HCT116 (cell line): ENCODE measurements around the gene TMEM198. TPM values are rescaled to one million over a fixed set of nuclear protein-coding genes. Genes with fewer than 3 reads are reported as not detected.

Source experiments
- ATAC-seq: fragments of 200-7000 bp; cut with Tn5 transposase; 2 replicates; pipeline ENCODE4 v1.9.1; 2020; ENCODE audit warnings: mild to moderate bottlenecking, moderate library complexity
- BruUV-seq: library from RNA; stranded (reverse); fragments of 400-500 nt; replicated peaks from 2 replicates; lab custom pipeline; 2021; lab: Mats Ljungman, UMichigan
- CTCF ChIA-PET: fragments of 300-600 bp; sonication (Branson Sonifier 250); formaldehyde crosslinking; loops from one replicate; lab custom pipeline; 2021; ENCODE audit warnings: antibody characterized with exemption; lab: Charles Lee
- POLR2A ChIA-PET: fragments of 300-600, 350-600 bp; sonication (Branson Sonifier 250); formaldehyde crosslinking; loops from one replicate; lab custom pipeline; 2021; ENCODE audit warnings: antibody characterized with exemption; lab: Charles Lee
- RAD21 ChIA-PET, 2 experiments: fragments of 300-600 bp; sonication (Branson Sonifier 250); formaldehyde crosslinking; loops; one replicate each; lab custom pipeline; 2023; ENCODE audit warnings: low total read pairs in 2 of 2; ENCODE audit not compliant: uncharacterized antibody in 2 of 2, unreplicated experiment in 2 of 2, low non-redundant PET in 1 of 2; lab: Charles Lee
- DNase-seq: peaks from one replicate; pipeline ENCODE4 v3.0.0-alpha.2; 2010; ENCODE audit warnings: low read depth, low spot score
- H2AFZ ChIP-seq: fragments of 200-600 bp; shearing (Covaris generic), sonication (generic); 2 replicates; pipeline ENCODE4 v1.6.1; 2017; ENCODE audit warnings: low read depth, mixed run types, mixed read lengths, antibody characterized with exemption, low read length; ENCODE audit not compliant: poor library complexity, severe bottlenecking
- H3K27ac ChIP-seq: 2 replicates; pipeline ENCODE4 v1.5.1; 2012; ENCODE audit warnings: low read depth, low read length
- H3K27me3 ChIP-seq: fragments of 200-600 bp; sonication (generic); 2 replicates; pipeline ENCODE4 v1.6.1; 2016; ENCODE audit warnings: mixed run types, low read length, mixed read lengths; ENCODE audit not compliant: insufficient read depth
- H3K36me3 ChIP-seq, 2 experiments: fragments of 200-500 bp in 1 of 2; fragments of 200-600 bp in 1 of 2; sonication (Bioruptor generic) in 1 of 2; sonication (generic) in 1 of 2; 2 replicates each; pipeline versions ENCODE4 v1.5.1 to v1.6.1; 2014 to 2016; ENCODE audit warnings: low read length in 2 of 2, inconsistent platforms in 1 of 2, mixed read lengths in 1 of 2, mixed run types in 1 of 2; ENCODE audit not compliant: insufficient read depth in 2 of 2, control insufficient read depth in 1 of 2
- H3K4me1 ChIP-seq, 2 experiments: fragments of 200-600 bp in 1 of 2; sonication (generic) in 1 of 2; 2 replicates each; pipeline versions ENCODE4 v1.5.1 to v1.6.1; 2012 to 2017; ENCODE audit warnings: low read length in 2 of 2, inconsistent platforms in 1 of 2, mild to moderate bottlenecking in 1 of 2, mixed read lengths in 1 of 2, mixed run types in 1 of 2, moderate library complexity in 1 of 2; ENCODE audit not compliant: insufficient read depth in 2 of 2, control insufficient read depth in 1 of 2
- H3K4me2 ChIP-seq: fragments of 200-600 bp; sonication (generic); 2 replicates; pipeline ENCODE4 v1.6.1; 2017; ENCODE audit warnings: mixed run types, low read length, mixed read lengths
- H3K4me3 ChIP-seq, 2 experiments: fragments of 200-600 bp in 1 of 2; sonication (generic) in 1 of 2; replicated peaks in 1 of 2; 2 replicates each; pipeline ENCODE4 v1.5.1; 2011 to 2016; ENCODE audit warnings: low read length in 2 of 2, control low read depth in 1 of 2, low read depth in 1 of 2, mild to moderate bottlenecking in 1 of 2, mixed read lengths in 1 of 2, mixed run types in 1 of 2
- H3K79me2 ChIP-seq: fragments of 200-600 bp; sonication (generic); 2 replicates; pipeline ENCODE4 v1.6.1; 2017; ENCODE audit warnings: mild to moderate bottlenecking, mixed run types, low read length, moderate library complexity, mixed read lengths; ENCODE audit not compliant: insufficient read depth
- H3K9ac ChIP-seq: fragments of 200-600 bp; sonication (generic); 2 replicates; pipeline ENCODE4 v1.6.1; 2016; ENCODE audit warnings: low read length, mixed read lengths
- H3K9me2 ChIP-seq: fragments of 200-600 bp; sonication (generic), shearing (Covaris generic); 2 replicates; pipeline ENCODE4 v1.6.1; 2017; ENCODE audit warnings: mixed run types, mild to moderate bottlenecking, moderate library complexity; ENCODE audit not compliant: insufficient read depth
- H3K9me3 ChIP-seq, 2 experiments: fragments of 200-500 bp in 1 of 2; fragments of 200-600 bp in 1 of 2; sonication (Bioruptor generic) in 1 of 2; sonication (generic) in 1 of 2; 2 replicates each; pipeline ENCODE4 v1.6.1; 2014 to 2017; ENCODE audit warnings: low read length in 2 of 2, mixed read lengths in 2 of 2, inconsistent platforms in 1 of 2, low read depth in 1 of 2, mild to moderate bottlenecking in 1 of 2, mixed run types in 1 of 2, moderate library complexity in 1 of 2; ENCODE audit not compliant: control insufficient read depth in 1 of 2, insufficient read depth in 1 of 2
- H4K20me1 ChIP-seq: fragments of 200-600 bp; sonication (generic), shearing (Covaris generic); 2 replicates; pipeline ENCODE4 v1.6.1; 2017; ENCODE audit warnings: mixed run types, mild to moderate bottlenecking, moderate library complexity; ENCODE audit not compliant: insufficient read depth
- CEBPB ChIP-seq: IDR thresholded peaks from 2 replicates; pipeline ENCODE4 v1.6.1; 2012; ENCODE audit warnings: low read depth
- EGR1 ChIP-seq: IDR thresholded peaks from 2 replicates; pipeline ENCODE4 v1.6.1; 2012; ENCODE audit warnings: low read depth
- ELF1 ChIP-seq: IDR thresholded peaks from 2 replicates; pipeline ENCODE4 v1.6.1; 2012; ENCODE audit warnings: low read depth, borderline replicate concordance
- SIN3A ChIP-seq: IDR thresholded peaks from 2 replicates; pipeline ENCODE4 v1.6.1; 2012; ENCODE audit warnings: low read depth
- SP1 ChIP-seq: IDR thresholded peaks from 2 replicates; pipeline ENCODE4 v1.6.1; 2012; ENCODE audit warnings: low read depth
- SRF ChIP-seq: IDR thresholded peaks from 2 replicates; pipeline ENCODE4 v1.6.1; 2012; ENCODE audit warnings: low read depth
- TCF7L2 ChIP-seq: IDR thresholded peaks from 2 replicates; pipeline ENCODE4 v1.7.0; 2011; ENCODE audit warnings: borderline replicate concordance, inconsistent platforms; ENCODE audit not compliant: insufficient read depth, insufficient read length; ENCODE audit errors: extremely low read depth
- YY1 ChIP-seq: IDR thresholded peaks from 2 replicates; pipeline ENCODE4 v1.6.1; 2011; ENCODE audit warnings: low read length, low read depth, moderate library complexity, mild to moderate bottlenecking; ENCODE audit not compliant: insufficient replicate concordance; ENCODE audit errors: extremely low read depth
- ZFX ChIP-seq: fragments of 450-650 bp; IDR thresholded peaks from 2 replicates; pipeline ENCODE4 v1.6.1; 2017
- ZNF274 ChIP-seq: fragments of 200-500 bp; sonication (Bioruptor generic); IDR thresholded peaks from 2 replicates; pipeline ENCODE4 v1.6.1; 2014; ENCODE audit warnings: mild to moderate bottlenecking, low read depth, low read length, inconsistent platforms
- intact Hi-C: fragments of 100-400 bp; cut with micrococcal nuclease; formaldehyde crosslinking; loops from 2 replicates; pipeline ENCODE4 v1.10.0; 2022
- total RNA-seq: library from RNA; stranded (reverse); gene quantifications from one replicate; pipeline ENCODE4 v1.2.1, GENCODE V29; 2021; ENCODE audit not compliant: unreplicated experiment
- TF ChIP-seq, protein P1 (sequence below): IDR thresholded peaks from 2 replicates; pipeline ENCODE4 v1.6.1; 2012
- TF ChIP-seq, protein P2 (sequence below): IDR thresholded peaks from 2 replicates; pipeline ENCODE4 v1.6.1; 2012; ENCODE audit warnings: low read depth

TMEM198 gene
- total RNA-seq, 1 experiment from 2014 or later = 2.1 TPM

DNA sequence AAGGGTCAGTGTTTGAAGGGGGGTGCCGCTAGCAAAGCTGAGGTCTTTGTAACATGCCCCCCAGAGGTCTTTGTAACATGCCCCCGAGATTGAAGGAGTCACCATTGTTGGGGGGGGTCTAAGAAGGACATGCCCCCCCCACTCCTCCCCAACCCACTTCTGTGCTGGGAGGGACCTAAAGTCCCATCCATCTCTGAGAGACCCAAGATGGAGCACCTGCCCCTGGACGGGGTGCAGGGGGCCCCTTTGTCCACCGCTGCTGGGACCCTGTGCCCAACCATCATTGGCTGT lies 35.4 kb upstream of the TMEM198 start:
- Histone ChIP-seq H3K27ac (no peak overlapping the region), H3K79me2 (no peaks in the 10 kb centered on the region), H3K4me2 (no peak overlapping the region), H3K9me2 (no peaks in the 10 kb centered on the region), H3K9ac (no peak overlapping the region), H3K4me3 (no peak overlapping the region), H3K9me3 (no peaks in the 10 kb centered on the region), H4K20me1 (no peaks in the 10 kb centered on the region), H2AFZ (no peak overlapping the region), H3K4me1 (peaks cover 0 to 19% of the 10 kb centered on the region in 2 experiments; a peak in 2 of 4 replicates), H3K27me3 (no peaks in the 10 kb centered on the region), H3K36me3 (peaks cover 3 to 6% of the 10 kb centered on the region in 2 experiments; a peak in 1 of 4 replicates)
- ChIA-PET CTCF (interaction anchor here (0.8 to 4.4 kb wide), 7 partner anchors 10 to 106 kb away, joined by 3 to 56 read pairs (median 5); partner anchors contain the start of gene GMPPA), POLR2A (interaction anchor here (1.3 kb wide), 1 partner anchor 10 kb away, joined by 11 read pairs; the partner anchor contains the start of gene GMPPA), RAD21 (no interaction called here)
- BruUV-seq = no TSS peak
- ATAC-seq (no peak), DNase-seq (no peak)
- no peak for TF ChIP-seq SP1
- TF ChIP-seq, protein P1, sequence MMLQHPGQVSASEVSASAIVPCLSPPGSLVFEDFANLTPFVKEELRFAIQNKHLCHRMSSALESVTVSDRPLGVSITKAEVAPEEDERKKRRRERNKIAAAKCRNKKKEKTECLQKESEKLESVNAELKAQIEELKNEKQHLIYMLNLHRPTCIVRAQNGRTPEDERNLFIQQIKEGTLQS = no peak
- TF ChIP-seq YY1 = no peak
- TF ChIP-seq, protein P2, sequence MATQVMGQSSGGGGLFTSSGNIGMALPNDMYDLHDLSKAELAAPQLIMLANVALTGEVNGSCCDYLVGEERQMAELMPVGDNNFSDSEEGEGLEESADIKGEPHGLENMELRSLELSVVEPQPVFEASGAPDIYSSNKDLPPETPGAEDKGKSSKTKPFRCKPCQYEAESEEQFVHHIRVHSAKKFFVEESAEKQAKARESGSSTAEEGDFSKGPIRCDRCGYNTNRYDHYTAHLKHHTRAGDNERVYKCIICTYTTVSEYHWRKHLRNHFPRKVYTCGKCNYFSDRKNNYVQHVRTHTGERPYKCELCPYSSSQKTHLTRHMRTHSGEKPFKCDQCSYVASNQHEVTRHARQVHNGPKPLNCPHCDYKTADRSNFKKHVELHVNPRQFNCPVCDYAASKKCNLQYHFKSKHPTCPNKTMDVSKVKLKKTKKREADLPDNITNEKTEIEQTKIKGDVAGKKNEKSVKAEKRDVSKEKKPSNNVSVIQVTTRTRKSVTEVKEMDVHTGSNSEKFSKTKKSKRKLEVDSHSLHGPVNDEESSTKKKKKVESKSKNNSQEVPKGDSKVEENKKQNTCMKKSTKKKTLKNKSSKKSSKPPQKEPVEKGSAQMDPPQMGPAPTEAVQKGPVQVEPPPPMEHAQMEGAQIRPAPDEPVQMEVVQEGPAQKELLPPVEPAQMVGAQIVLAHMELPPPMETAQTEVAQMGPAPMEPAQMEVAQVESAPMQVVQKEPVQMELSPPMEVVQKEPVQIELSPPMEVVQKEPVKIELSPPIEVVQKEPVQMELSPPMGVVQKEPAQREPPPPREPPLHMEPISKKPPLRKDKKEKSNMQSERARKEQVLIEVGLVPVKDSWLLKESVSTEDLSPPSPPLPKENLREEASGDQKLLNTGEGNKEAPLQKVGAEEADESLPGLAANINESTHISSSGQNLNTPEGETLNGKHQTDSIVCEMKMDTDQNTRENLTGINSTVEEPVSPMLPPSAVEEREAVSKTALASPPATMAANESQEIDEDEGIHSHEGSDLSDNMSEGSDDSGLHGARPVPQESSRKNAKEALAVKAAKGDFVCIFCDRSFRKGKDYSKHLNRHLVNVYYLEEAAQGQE = no peak
- no peak for TF ChIP-seq ELF1
- TF ChIP-seq SIN3A = no peak
- TF ChIP-seq TCF7L2 = no peak
- no peak for TF ChIP-seq SRF
- no peak for TF ChIP-seq EGR1
- no peak for TF ChIP-seq ZNF274
- TF ChIP-seq ZFX = no peak
- TF ChIP-seq CEBPB = no peak
- intact Hi-C loops = no loop called here
